A673 (cell line): ENCODE data around the gene EHD1. TPM values are rescaled to one million over a fixed set of nuclear protein-coding genes. Genes with fewer than 3 reads are reported as not detected.
A peak's percentile ranks its signal among the peaks of the same experiment; 100 is the strongest.

Source experiments
- BruUV-seq: library from RNA; stranded (reverse); fragments of 400-500 nt; replicated peaks from 2 replicates; lab custom pipeline; 2021; lab: Mats Ljungman, UMichigan
- CTCF ChIA-PET: fragments of 300-600 bp; sonication (Branson Sonifier 250); formaldehyde crosslinking; loops from one replicate; lab custom pipeline; 2022; ENCODE audit warnings: antibody characterized with exemption; lab: Charles Lee
- POLR2A ChIA-PET: fragments of 300-600 bp; sonication (Branson Sonifier 250); formaldehyde crosslinking; loops from one replicate; lab custom pipeline; 2022; ENCODE audit warnings: antibody characterized with exemption; ENCODE audit not compliant: low non-redundant PET; lab: Charles Lee
- DNase-seq: peaks from one replicate; pipeline ENCODE4 v3.0.0-alpha.2; 2015; ENCODE audit warnings: low spot score
- H3K27ac ChIP-seq: fragments of 200-600 bp; sonication (generic); 2 replicates; pipeline ENCODE4 v1.5.1; 2016; ENCODE audit warnings: mixed run types, low read depth, mild to moderate bottlenecking, mixed read lengths, antibody characterized with exemption, low read length; ENCODE audit not compliant: poor library complexity, severe bottlenecking
- H3K27me3 ChIP-seq: fragments of 200-600 bp; sonication (generic); replicated peaks from 2 replicates; pipeline ENCODE4 v1.6.1; 2017; ENCODE audit warnings: mixed run types, low read depth, mild to moderate bottlenecking, mixed read lengths, antibody characterized with exemption, low read length; ENCODE audit not compliant: insufficient read depth, poor library complexity
- H3K36me3 ChIP-seq: fragments of 200-600 bp; sonication (generic); 2 replicates; pipeline ENCODE4 v1.6.1; 2016; ENCODE audit warnings: mixed run types, mild to moderate bottlenecking, mixed read lengths, antibody characterized with exemption, low read length; ENCODE audit not compliant: insufficient read depth, poor library complexity, severe bottlenecking
- H3K4me1 ChIP-seq: fragments of 200-600 bp; sonication (generic); 2 replicates; pipeline ENCODE4 v1.6.1; 2017; ENCODE audit warnings: mixed run types, mild to moderate bottlenecking, mixed read lengths, antibody characterized with exemption, low read length; ENCODE audit not compliant: insufficient read depth, poor library complexity, severe bottlenecking
- H3K4me3 ChIP-seq: fragments of 200-600 bp; sonication (generic); 2 replicates; pipeline ENCODE4 v1.5.1; 2016; ENCODE audit warnings: low read depth, mixed run types, mild to moderate bottlenecking, mixed read lengths, low read length; ENCODE audit not compliant: poor library complexity, severe bottlenecking
- H3K9me3 ChIP-seq: fragments of 200-600 bp; sonication (generic); 2 replicates; pipeline ENCODE4 v1.6.1; 2016; ENCODE audit warnings: mixed run types, low read depth, mild to moderate bottlenecking, mixed read lengths, antibody characterized with exemption, low read length; ENCODE audit not compliant: poor library complexity, severe bottlenecking
- EZH2 ChIP-seq: fragments of 200-600 bp; sonication (generic); IDR thresholded peaks from 2 replicates; pipeline ENCODE4 v1.6.1; 2017; ENCODE audit warnings: borderline replicate concordance, low read depth, mild to moderate bottlenecking, mixed read lengths, antibody characterized with exemption, low read length; ENCODE audit not compliant: poor library complexity, severe bottlenecking
- intact Hi-C: fragments of 100-400 bp; cut with micrococcal nuclease; formaldehyde crosslinking; loops from one replicate; pipeline ENCODE4 v1.10.0; 2022; ENCODE audit not compliant: unreplicated experiment
- total RNA-seq: library from RNA; stranded (reverse); gene quantifications from 2 replicates; pipeline ENCODE4 v1.2.3, GENCODE V29; 2021
- TF ChIP-seq, protein P1 (sequence below): fragments of 300-800, 200-600 bp; sonication (generic); conservative IDR thresholded peaks from 2 replicates; pipeline ENCODE4 v1.5.1; 2017; ENCODE audit warnings: low read depth, mild to moderate bottlenecking, antibody characterized with exemption, low read length, moderate library complexity, mixed read lengths

The EHD1 gene
- total RNA-seq, 1 experiment from 2014 or later, result 63.1 TPM

- no peaks in the 10 kb centered on the region for H3K9me3 ChIP-seq
- H3K4me1 ChIP-seq, result no peaks in the 10 kb centered on the region
- ChIA-PET CTCF (no interaction called here), POLR2A (no interaction called here)
- no peaks in the 10 kb centered on the region for H3K36me3 ChIP-seq
- intact Hi-C loops, result no loop called here
- no peak overlapping the region for H3K4me3 ChIP-seq
- H3K27me3 ChIP-seq, result no peaks in the 10 kb centered on the region
- BruUV-seq, result no TSS peak
- TF ChIP-seq, protein P1, sequence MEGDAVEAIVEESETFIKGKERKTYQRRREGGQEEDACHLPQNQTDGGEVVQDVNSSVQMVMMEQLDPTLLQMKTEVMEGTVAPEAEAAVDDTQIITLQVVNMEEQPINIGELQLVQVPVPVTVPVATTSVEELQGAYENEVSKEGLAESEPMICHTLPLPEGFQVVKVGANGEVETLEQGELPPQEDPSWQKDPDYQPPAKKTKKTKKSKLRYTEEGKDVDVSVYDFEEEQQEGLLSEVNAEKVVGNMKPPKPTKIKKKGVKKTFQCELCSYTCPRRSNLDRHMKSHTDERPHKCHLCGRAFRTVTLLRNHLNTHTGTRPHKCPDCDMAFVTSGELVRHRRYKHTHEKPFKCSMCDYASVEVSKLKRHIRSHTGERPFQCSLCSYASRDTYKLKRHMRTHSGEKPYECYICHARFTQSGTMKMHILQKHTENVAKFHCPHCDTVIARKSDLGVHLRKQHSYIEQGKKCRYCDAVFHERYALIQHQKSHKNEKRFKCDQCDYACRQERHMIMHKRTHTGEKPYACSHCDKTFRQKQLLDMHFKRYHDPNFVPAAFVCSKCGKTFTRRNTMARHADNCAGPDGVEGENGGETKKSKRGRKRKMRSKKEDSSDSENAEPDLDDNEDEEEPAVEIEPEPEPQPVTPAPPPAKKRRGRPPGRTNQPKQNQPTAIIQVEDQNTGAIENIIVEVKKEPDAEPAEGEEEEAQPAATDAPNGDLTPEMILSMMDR, result no peak
- TF ChIP-seq EZH2, result no peak
- DNase-seq, result no peak
- no peak overlapping the region for H3K27ac ChIP-seq
Measured at GRCh38 chr11:64814712-64815187, 63.7 kb downstream of the EHD1 start.

GRCh38 chr11:64813826-64814225 lies 64.6 kb downstream of the EHD1 start:
- no peaks in the 10 kb centered on the region for H3K36me3 ChIP-seq
- POLR2A ChIA-PET, result no interaction called here
- no peak overlapping the region for H3K27ac ChIP-seq
- H3K4me1 ChIP-seq, result peaks cover 8% of the 10 kb centered on the region
- no peak for DNase-seq
- TF ChIP-seq, protein P1, result no peak
- TF ChIP-seq EZH2, result no peak
- H3K27me3 ChIP-seq, result no peaks in the 10 kb centered on the region
- intact Hi-C loops, result no loop called here
- H3K4me3 ChIP-seq, result no peak overlapping the region
- no TSS peak for BruUV-seq
- H3K9me3 ChIP-seq, result no peaks in the 10 kb centered on the region
- CTCF ChIA-PET, result no interaction called here

DNA sequence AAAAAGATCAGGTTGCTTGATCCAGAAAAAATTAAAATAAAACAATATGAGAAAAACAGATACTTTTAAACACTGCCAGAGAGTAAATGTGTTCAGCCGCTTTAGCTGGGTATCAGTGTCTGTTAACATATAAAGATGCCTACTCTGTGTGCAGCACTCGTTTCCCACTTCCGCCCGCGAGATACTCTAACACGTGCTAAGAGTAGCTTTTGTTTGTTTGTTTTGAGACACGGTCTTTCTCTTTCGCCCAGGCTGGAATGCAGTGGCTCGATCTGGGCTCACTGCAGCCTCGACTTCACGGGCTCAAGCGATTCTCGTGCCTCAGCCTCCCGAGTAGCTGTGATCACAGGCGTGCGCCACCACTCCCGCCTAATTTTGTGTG lies 67.5 kb downstream of the EHD1 start:
- H3K9me3 ChIP-seq, result no peaks in the 10 kb centered on the region
- H3K27me3 ChIP-seq, result no peaks in the 10 kb centered on the region
- ChIA-PET POLR2A (no interaction called here), CTCF (interaction anchor here (0.6 to 0.7 kb wide), 2 partner anchors 31 to 311 kb away, joined by 3 read pairs; partner anchors contain the start of genes FAU and MRPL49)
- peaks cover 10% of the 10 kb centered on the region for H3K4me1 ChIP-seq
- no peak for DNase-seq
- no peak overlapping the region for H3K27ac ChIP-seq
- TF ChIP-seq EZH2, result no peak
- TF ChIP-seq, protein P1, result no peak
- no TSS peak for BruUV-seq
- no peaks in the 10 kb centered on the region for H3K36me3 ChIP-seq
- H3K4me3 ChIP-seq, result peak overlapping the region; percentile 87
- intact Hi-C loops, result no loop called here
